ENCODE measurements around the gene FARS2. TPM values are rescaled to one million over a fixed set of nuclear protein-coding genes. Genes with fewer than 3 reads are reported as not detected.

The FARS2 gene
- total RNA-seq, 4 donors from 2014 or later, result 10.6 to 24.9 (median 15.2) TPM

DNA sequence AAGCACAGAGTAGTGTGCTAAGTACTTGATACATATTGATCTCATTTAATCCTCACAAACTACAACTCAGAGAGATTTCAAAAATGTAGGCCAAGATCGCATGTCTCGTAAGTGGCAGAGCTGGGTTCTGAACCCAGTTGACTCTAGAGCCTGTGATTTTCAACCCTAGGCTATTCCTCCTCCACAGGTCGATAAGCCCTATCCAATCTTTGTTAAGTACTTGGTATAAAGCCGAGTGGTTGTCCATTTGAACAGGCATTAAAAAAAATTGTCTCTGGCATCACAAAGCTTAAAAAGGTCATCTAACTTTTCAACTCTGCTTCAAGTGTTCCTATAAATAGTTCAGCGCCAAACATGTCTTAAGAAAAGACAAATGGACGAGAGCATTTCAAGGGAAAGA lies 38.0 kb upstream of the FARS2 start:
- Histone ChIP-seq H3K27me3 (no peaks in the 10 kb centered on the region), H3K36me3 (no peaks in the 10 kb centered on the region), H3K4me1 (peaks cover 0 to 13% (median 5%) of the 10 kb centered on the region in 4 donors), H3K4me3 (no peak overlapping the region), H3K9me3 (no peaks in the 10 kb centered on the region), H3K27ac (replicated peaks in 1 of 4) (no peak overlapping the region)
- intact Hi-C loops (cut with DNase I), result no loop called here
- 89% methylated on average over 6 of the region's 6 CpGs for WGBS
- TF ChIP-seq EP300 (IDR thresholded peaks at IDR 0.05), result no peak
- TF ChIP-seq, protein P1, sequence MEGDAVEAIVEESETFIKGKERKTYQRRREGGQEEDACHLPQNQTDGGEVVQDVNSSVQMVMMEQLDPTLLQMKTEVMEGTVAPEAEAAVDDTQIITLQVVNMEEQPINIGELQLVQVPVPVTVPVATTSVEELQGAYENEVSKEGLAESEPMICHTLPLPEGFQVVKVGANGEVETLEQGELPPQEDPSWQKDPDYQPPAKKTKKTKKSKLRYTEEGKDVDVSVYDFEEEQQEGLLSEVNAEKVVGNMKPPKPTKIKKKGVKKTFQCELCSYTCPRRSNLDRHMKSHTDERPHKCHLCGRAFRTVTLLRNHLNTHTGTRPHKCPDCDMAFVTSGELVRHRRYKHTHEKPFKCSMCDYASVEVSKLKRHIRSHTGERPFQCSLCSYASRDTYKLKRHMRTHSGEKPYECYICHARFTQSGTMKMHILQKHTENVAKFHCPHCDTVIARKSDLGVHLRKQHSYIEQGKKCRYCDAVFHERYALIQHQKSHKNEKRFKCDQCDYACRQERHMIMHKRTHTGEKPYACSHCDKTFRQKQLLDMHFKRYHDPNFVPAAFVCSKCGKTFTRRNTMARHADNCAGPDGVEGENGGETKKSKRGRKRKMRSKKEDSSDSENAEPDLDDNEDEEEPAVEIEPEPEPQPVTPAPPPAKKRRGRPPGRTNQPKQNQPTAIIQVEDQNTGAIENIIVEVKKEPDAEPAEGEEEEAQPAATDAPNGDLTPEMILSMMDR (IDR thresholded peaks at IDR 0.05), result no peak
- no peak for DNase-seq (ENCODE audit: extremely low spot score)

DNA sequence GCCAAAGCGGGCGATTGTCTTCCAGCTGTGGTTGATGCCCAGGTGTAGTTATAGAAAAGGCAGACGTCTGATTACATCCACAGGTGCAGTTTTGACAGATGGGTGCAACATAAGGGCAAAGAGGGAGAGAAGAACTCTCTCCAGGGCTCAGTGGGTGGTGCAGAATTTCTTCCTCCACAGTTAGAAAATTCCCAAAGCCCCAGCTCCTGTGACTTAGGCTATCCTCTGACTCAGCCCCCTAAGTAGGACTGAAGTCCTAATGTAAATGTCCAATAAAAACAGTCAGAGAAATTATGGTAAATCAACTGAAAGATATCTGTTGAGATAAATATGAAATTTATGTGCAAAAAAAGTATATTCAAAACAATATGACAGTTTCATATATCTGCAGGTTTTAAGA lies 32.0 kb upstream of the FARS2 start:
- no peaks in the 10 kb centered on the region for H3K27me3 ChIP-seq
- WGBS, result 97% methylated on average over 3 of the region's 3 CpGs
- H3K36me3 ChIP-seq, result no peaks in the 10 kb centered on the region
- H3K27ac ChIP-seq (replicated peaks in 1 of 4), result no peak overlapping the region
- H3K4me1 ChIP-seq, result peaks cover 0 to 8% (median 3%) of the 10 kb centered on the region in 4 donors
- no peak for DNase-seq (ENCODE audit: extremely low spot score)
- H3K9me3 ChIP-seq, result no peaks in the 10 kb centered on the region
- H3K4me3 ChIP-seq, result no peak overlapping the region
- intact Hi-C loops (cut with DNase I), result no loop called here
- TF ChIP-seq EP300 (IDR thresholded peaks at IDR 0.05) (no peak), POLR2AphosphoS5 (IDR thresholded peaks at IDR 0.05) (no peak), POLR2A (IDR thresholded peaks at IDR 0.05; ENCODE audit: low read depth) (no peak)
- TF ChIP-seq, protein P1 (IDR thresholded peaks at IDR 0.05), result no peak

DNA sequence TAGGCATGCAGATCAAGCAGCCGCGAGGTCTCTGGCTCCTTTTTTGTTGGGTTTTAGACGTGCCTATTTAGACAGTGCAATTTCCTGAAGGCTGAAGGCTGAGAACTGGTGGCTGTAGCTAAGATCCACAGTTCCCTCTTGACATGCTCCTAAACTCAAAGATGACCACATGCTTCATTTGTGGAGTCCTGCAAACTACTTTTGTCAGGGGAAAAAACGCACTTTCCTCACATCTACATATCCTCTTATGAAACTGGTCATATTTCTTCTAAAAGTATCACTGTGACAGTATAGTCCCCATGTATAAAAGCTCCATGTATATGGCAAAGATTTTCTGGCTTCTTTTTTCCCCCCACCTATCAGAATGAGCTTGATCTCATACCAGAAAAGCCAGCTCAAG lies 31.2 kb upstream of the FARS2 start:
- intact Hi-C loops (cut with DNase I), result no loop called here
- Histone ChIP-seq H3K4me1 (peaks cover 0 to 8% (median 3%) of the 10 kb centered on the region in 4 donors), H3K9me3 (no peaks in the 10 kb centered on the region), H3K36me3 (peaks cover 0 to 4% (median 0%) of the 10 kb centered on the region in 4 donors), H3K4me3 (no peak overlapping the region), H3K27me3 (no peaks in the 10 kb centered on the region), H3K27ac (replicated peaks in 1 of 4) (no peak overlapping the region)
- WGBS, result 52% methylated on average over 4 of the region's 4 CpGs
- TF ChIP-seq POLR2A (IDR thresholded peaks at IDR 0.05; ENCODE audit: low read depth) (no peak), POLR2AphosphoS5 (IDR thresholded peaks at IDR 0.05) (no peak), EP300 (IDR thresholded peaks at IDR 0.05) (no peak)
- TF ChIP-seq, protein P1 (IDR thresholded peaks at IDR 0.05), result no peak
- no peak for DNase-seq (ENCODE audit: extremely low spot score)

DNA sequence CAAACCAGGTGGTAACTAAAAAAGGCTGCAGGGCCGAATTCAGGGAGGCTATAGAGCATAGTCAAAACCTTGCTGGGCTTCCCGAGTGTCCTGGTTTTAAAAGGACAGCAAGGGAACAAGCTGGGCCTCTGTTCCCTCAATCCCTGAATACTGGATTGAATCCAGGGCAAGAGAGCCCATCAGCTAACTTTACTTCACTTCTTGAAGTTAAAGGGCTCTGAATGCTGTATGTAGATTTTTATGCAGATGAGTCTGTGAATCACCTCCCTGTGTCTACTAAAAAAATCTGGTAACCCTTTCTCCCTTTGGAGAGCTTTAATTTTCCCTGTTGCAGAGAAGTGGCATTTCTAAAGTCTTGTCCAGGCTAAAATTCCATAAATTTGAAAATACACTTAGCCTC lies 30.0 kb upstream of the FARS2 start:
- 96% methylated on average over 2 of the region's 2 CpGs for WGBS
- Histone ChIP-seq H3K9me3 (no peaks in the 10 kb centered on the region), H3K4me1 (peaks cover 0 to 8% (median 3%) of the 10 kb centered on the region in 4 donors), H3K27ac (replicated peaks in 1 of 4) (no peak overlapping the region), H3K27me3 (no peaks in the 10 kb centered on the region), H3K4me3 (no peak overlapping the region), H3K36me3 (peaks cover 0 to 13% (median 0%) of the 10 kb centered on the region in 4 donors)
- intact Hi-C loops (cut with DNase I), result no loop called here
- TF ChIP-seq, protein P1 (IDR thresholded peaks at IDR 0.05), result no peak
- no peak for TF ChIP-seq POLR2A (IDR thresholded peaks at IDR 0.05; ENCODE audit: low read depth)
- no peak for TF ChIP-seq POLR2AphosphoS5 (IDR thresholded peaks at IDR 0.05)
- no peak for TF ChIP-seq EP300 (IDR thresholded peaks at IDR 0.05)
- DNase-seq (ENCODE audit: extremely low spot score), result no peak

DNA sequence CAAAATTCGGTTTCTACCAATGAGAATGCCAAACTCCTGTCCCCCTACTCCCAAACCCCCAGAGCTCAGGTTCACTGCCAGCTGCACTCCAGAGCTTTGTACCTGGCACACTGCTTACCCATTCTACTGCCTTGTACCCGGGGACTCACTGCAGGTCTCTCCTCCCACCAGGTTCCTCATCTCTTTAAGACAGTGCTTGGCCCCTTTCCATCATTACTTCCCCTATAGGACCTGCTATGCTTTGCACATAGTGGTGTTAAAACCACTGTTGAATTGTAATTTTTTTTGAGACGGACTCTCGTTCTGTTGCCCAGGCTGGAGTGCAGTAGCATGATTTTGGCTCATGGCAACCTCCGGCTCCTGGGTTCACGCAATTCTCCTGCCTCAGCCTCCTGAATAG lies 26.4 kb upstream of the FARS2 start:
- intact Hi-C loops (cut with DNase I), result no loop called here

More for the DNA sequence above, 26.4 kb upstream of the FARS2 start:
- no peak for TF ChIP-seq POLR2AphosphoS5 (IDR thresholded peaks at IDR 0.05)
- Histone ChIP-seq H3K36me3 (peaks cover 0 to 13% (median 0%) of the 10 kb centered on the region in 4 donors), H3K27ac (replicated peaks in 1 of 4) (no peak overlapping the region), H3K4me1 (peaks cover 0 to 8% (median 3%) of the 10 kb centered on the region in 4 donors), H3K4me3 (no peak overlapping the region), H3K27me3 (no peaks in the 10 kb centered on the region), H3K9me3 (no peaks in the 10 kb centered on the region)
- 83% methylated on average over 6 of the region's 6 CpGs for WGBS
- DNase-seq (ENCODE audit: extremely low spot score), result no peak
